ENCODE results near the gene CHRNA3. TPM values are rescaled to one million over a fixed set of nuclear protein-coding genes. Genes with fewer than 3 reads are reported as not detected.

Gene CHRNA3
- total and polyA plus RNA-seq, 8 donors: 0.05 to 1.0 (median 0.20) TPM; not detected in 2

GRCh38 chr15:78620021-78620526 lies 722 bp downstream of the CHRNA3 start:
- DNase-seq (no peak), ATAC-seq (peak in 2 of 4 donors; percentile 29 to 49), FAIRE-seq (no peak)
- peak overlapping the region in 3 of 4 donors; percentile 16 to 47 (median 26) for H3K4me3 ChIP-seq
- peaks cover 0 to 5% (median 0%) of the 10 kb centered on the region in 3 donors for H3K4me1 ChIP-seq
- WGBS, 2 donors: 2 to 5% methylated on average over 30 to 41 of the region's 41 CpGs
- H3K36me3 ChIP-seq: no peaks in the 10 kb centered on the region
- peaks cover 0 to 11% (median 2%) of the 10 kb centered on the region in 4 donors for H3K27me3 ChIP-seq
- H3K9me3 ChIP-seq: no peaks in the 10 kb centered on the region
- intact Hi-C loops (cut with DNase I): no loop called here
- H3K27ac ChIP-seq: no peak overlapping the region
- TF ChIP-seq, protein P1, sequence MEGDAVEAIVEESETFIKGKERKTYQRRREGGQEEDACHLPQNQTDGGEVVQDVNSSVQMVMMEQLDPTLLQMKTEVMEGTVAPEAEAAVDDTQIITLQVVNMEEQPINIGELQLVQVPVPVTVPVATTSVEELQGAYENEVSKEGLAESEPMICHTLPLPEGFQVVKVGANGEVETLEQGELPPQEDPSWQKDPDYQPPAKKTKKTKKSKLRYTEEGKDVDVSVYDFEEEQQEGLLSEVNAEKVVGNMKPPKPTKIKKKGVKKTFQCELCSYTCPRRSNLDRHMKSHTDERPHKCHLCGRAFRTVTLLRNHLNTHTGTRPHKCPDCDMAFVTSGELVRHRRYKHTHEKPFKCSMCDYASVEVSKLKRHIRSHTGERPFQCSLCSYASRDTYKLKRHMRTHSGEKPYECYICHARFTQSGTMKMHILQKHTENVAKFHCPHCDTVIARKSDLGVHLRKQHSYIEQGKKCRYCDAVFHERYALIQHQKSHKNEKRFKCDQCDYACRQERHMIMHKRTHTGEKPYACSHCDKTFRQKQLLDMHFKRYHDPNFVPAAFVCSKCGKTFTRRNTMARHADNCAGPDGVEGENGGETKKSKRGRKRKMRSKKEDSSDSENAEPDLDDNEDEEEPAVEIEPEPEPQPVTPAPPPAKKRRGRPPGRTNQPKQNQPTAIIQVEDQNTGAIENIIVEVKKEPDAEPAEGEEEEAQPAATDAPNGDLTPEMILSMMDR (IDR thresholded peaks at IDR 0.05): no peak

DNA sequence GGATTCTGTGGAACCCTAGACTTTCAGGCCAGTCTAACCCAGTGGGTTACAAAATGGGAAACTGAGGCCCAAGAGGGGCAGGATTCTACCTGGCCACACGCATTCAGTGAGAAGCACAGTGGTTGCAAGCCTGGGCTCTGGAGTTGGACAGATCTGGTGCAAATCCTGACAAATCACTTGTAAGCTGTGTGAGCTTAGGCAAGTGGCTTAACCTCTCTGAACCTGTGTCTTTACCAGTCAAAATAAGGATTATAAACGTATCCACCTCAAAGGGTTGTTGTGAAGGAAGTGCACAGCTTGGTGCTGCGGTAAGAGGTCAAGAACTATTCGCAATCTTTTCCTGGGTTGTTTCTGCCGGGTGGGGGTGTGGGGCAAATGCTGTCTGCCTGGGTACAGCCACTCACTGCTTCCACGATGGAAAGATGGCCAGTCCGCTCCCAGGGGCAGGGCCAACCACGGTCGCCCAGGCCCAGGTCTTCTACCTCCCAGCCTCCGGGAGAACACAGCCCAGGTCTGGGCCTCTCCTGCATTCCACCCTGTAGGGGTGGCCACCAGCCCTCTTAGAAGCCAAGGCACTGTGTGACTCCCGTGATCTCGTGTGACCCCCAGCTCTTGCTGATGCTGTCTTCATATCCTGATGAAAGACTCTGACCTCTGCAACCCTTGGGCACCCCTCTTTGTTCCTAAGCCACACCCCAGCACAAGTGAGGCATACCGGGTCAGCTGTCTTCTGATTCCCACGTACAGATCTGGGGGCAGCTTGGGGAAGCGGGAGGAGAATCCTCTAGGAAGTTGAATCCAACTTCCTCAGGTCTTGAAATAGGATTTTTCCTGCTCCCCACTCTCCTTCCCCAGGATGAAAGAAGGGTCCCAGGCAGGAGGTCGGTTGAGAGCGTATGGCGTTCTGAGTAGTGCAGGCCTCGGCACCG lies 1.5 kb downstream of the CHRNA3 start:
- no peak for FAIRE-seq
- ATAC-seq: no peak
- DNase-seq: no peak
- Histone ChIP-seq H3K9me3 (no peaks in the 10 kb centered on the region), H3K4me3 (no peak overlapping the region), H3K27me3 (peaks cover 0 to 11% (median 2%) of the 10 kb centered on the region in 4 donors), H3K27ac (no peak overlapping the region), H3K4me1 (peaks cover 0 to 5% (median 0%) of the 10 kb centered on the region in 3 donors), H3K36me3 (no peaks in the 10 kb centered on the region)
- TF ChIP-seq, protein P1 (IDR thresholded peaks at IDR 0.05): no peak
- intact Hi-C loops (cut with DNase I): loop anchor here in 2 of 3 donors (5.0 to 10.0 kb wide), 3 partner anchors 88 to 136 kb away; no protein-coding TSS in a partner anchor
- 42 to 53% methylated on average over 20 of the region's 20 CpGs for WGBS, 2 donors

GRCh38 chr15:78618490-78618934 lies 2.3 kb downstream of the CHRNA3 start:
- DNase-seq (peak; percentile 71 to 91 (median 83)), ATAC-seq (peak; percentile 84 to 93 (median 86)), FAIRE-seq (peak; percentile 53)
- H3K9me3 ChIP-seq: no peaks in the 10 kb centered on the region
- peaks cover 0 to 5% (median 0%) of the 10 kb centered on the region in 3 donors for H3K4me1 ChIP-seq
- H3K27me3 ChIP-seq: peaks cover 0 to 11% (median 2%) of the 10 kb centered on the region in 4 donors
- H3K27ac ChIP-seq: no peak overlapping the region
- WGBS, 2 donors: 20 to 25% methylated on average over 8 of the region's 8 CpGs
- intact Hi-C loops (cut with DNase I): loop anchor here in 2 of 3 donors (5.0 to 10.0 kb wide), 3 partner anchors 89 to 136 kb away; no protein-coding TSS in a partner anchor
- no peak overlapping the region for H3K4me3 ChIP-seq
- H3K36me3 ChIP-seq: no peaks in the 10 kb centered on the region
- TF ChIP-seq, protein P1 (IDR thresholded peaks at IDR 0.05): peak; percentile 83 to 89 (median 86)

GRCh38 chr15:78618064-78618463 lies 2.7 kb downstream of the CHRNA3 start:
- WGBS, 2 donors: 69 to 73% methylated on average over 8 of the region's 8 CpGs
- intact Hi-C loops (cut with DNase I): loop anchor here in 2 of 3 donors (5.0 to 10.0 kb wide), 3 partner anchors 89 to 137 kb away; no protein-coding TSS in a partner anchor
- DNase-seq (no peak), FAIRE-seq (no peak), ATAC-seq (peak in 3 of 4 donors; percentile 6 to 21 (median 7))
- Histone ChIP-seq H3K9me3 (no peaks in the 10 kb centered on the region), H3K4me1 (peaks cover 0 to 5% (median 0%) of the 10 kb centered on the region in 3 donors), H3K4me3 (no peak overlapping the region), H3K36me3 (no peaks in the 10 kb centered on the region), H3K27ac (no peak overlapping the region), H3K27me3 (peaks cover 0 to 11% (median 2%) of the 10 kb centered on the region in 4 donors)
- TF ChIP-seq, protein P1 (IDR thresholded peaks at IDR 0.05): no peak
